A673 (cell line): ENCODE data around the gene CLEC12A. TPM values are rescaled to one million over a fixed set of nuclear protein-coding genes. Genes with fewer than 3 reads are reported as not detected.

Source experiments
- Bru-seq: library from RNA; stranded (reverse); fragments of 400-500 nt; gene quantifications from one replicate; lab custom pipeline; 2021; lab: Mats Ljungman, UMichigan
- BruChase-seq, 2 experiments: library from RNA; stranded (reverse); fragments of 400-500 nt; gene quantifications; one replicate each; lab custom pipeline; 2021; lab: Mats Ljungman, UMichigan
- BruUV-seq: library from RNA; stranded (reverse); fragments of 400-500 nt; replicated peaks from 2 replicates; lab custom pipeline; 2021; lab: Mats Ljungman, UMichigan
- CTCF ChIA-PET: fragments of 300-600 bp; sonication (Branson Sonifier 250); formaldehyde crosslinking; loops from one replicate; lab custom pipeline; 2022; ENCODE audit warnings: antibody characterized with exemption; lab: Charles Lee
- POLR2A ChIA-PET: fragments of 300-600 bp; sonication (Branson Sonifier 250); formaldehyde crosslinking; loops from one replicate; lab custom pipeline; 2022; ENCODE audit warnings: antibody characterized with exemption; ENCODE audit not compliant: low non-redundant PET; lab: Charles Lee
- DNase-seq: peaks from one replicate; pipeline ENCODE4 v3.0.0-alpha.2; 2015; ENCODE audit warnings: low spot score
- H3K27ac ChIP-seq: fragments of 200-600 bp; sonication (generic); 2 replicates; pipeline ENCODE4 v1.5.1; 2016; ENCODE audit warnings: mixed run types, low read depth, mild to moderate bottlenecking, mixed read lengths, antibody characterized with exemption, low read length; ENCODE audit not compliant: poor library complexity, severe bottlenecking
- H3K27me3 ChIP-seq: fragments of 200-600 bp; sonication (generic); replicated peaks from 2 replicates; pipeline ENCODE4 v1.6.1; 2017; ENCODE audit warnings: mixed run types, low read depth, mild to moderate bottlenecking, mixed read lengths, antibody characterized with exemption, low read length; ENCODE audit not compliant: insufficient read depth, poor library complexity
- H3K36me3 ChIP-seq: fragments of 200-600 bp; sonication (generic); 2 replicates; pipeline ENCODE4 v1.6.1; 2016; ENCODE audit warnings: mixed run types, mild to moderate bottlenecking, mixed read lengths, antibody characterized with exemption, low read length; ENCODE audit not compliant: insufficient read depth, poor library complexity, severe bottlenecking
- H3K4me1 ChIP-seq: fragments of 200-600 bp; sonication (generic); 2 replicates; pipeline ENCODE4 v1.6.1; 2017; ENCODE audit warnings: mixed run types, mild to moderate bottlenecking, mixed read lengths, antibody characterized with exemption, low read length; ENCODE audit not compliant: insufficient read depth, poor library complexity, severe bottlenecking
- H3K4me3 ChIP-seq: fragments of 200-600 bp; sonication (generic); 2 replicates; pipeline ENCODE4 v1.5.1; 2016; ENCODE audit warnings: low read depth, mixed run types, mild to moderate bottlenecking, mixed read lengths, low read length; ENCODE audit not compliant: poor library complexity, severe bottlenecking
- H3K9me3 ChIP-seq: fragments of 200-600 bp; sonication (generic); 2 replicates; pipeline ENCODE4 v1.6.1; 2016; ENCODE audit warnings: mixed run types, low read depth, mild to moderate bottlenecking, mixed read lengths, antibody characterized with exemption, low read length; ENCODE audit not compliant: poor library complexity, severe bottlenecking
- EZH2 ChIP-seq: fragments of 200-600 bp; sonication (generic); IDR thresholded peaks from 2 replicates; pipeline ENCODE4 v1.6.1; 2017; ENCODE audit warnings: borderline replicate concordance, low read depth, mild to moderate bottlenecking, mixed read lengths, antibody characterized with exemption, low read length; ENCODE audit not compliant: poor library complexity, severe bottlenecking
- intact Hi-C: fragments of 100-400 bp; cut with micrococcal nuclease; formaldehyde crosslinking; loops from one replicate; pipeline ENCODE4 v1.10.0; 2022; ENCODE audit not compliant: unreplicated experiment
- long read RNA-seq: library from polyadenylated mRNA; stranded (forward); transcript quantifications from one replicate; pipeline ENCODE4 v2.0.0, GENCODE V29; 2022
- total RNA-seq: library from RNA; stranded (reverse); gene quantifications from 2 replicates; pipeline ENCODE4 v1.2.3, GENCODE V29; 2021
- TF ChIP-seq, protein P1 (sequence below): fragments of 300-800, 200-600 bp; sonication (generic); conservative IDR thresholded peaks from 2 replicates; pipeline ENCODE4 v1.5.1; 2017; ENCODE audit warnings: low read depth, mild to moderate bottlenecking, antibody characterized with exemption, low read length, moderate library complexity, mixed read lengths

CLEC12A gene
- not detected in 2 replicates for total RNA-seq
- Bru-seq, nascent RNA: not detected
- not detected for BruChase-seq, experiment 1, labeled RNA remaining after a 2-hour chase
- not detected for BruChase-seq, experiment 2, labeled RNA remaining after a 6-hour chase
- long read RNA-seq, partial matches to known transcripts: 0 of 1 reads
- long read RNA-seq, other reads (novel, unspliced or antisense): 1 of 1 reads

DNA sequence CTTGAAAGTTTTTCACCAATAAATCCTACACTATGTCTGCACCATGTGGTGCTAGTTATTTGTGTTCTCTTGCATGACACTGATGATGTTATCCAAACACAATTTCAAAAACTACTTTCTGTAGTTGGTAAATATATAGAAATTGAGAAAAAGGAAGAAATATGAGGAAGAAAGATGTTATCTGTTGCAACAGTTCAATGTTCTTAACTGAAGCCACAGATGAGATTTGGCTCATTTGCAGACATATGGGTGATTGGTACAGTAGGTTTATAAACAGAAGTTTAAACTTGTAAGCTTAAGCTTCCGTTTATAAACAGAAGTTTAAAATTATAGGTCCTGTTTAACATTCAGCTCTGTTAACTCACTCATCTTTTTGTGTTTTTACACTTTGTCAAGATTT, at the start of gene CLEC12A:
CLEC12A (plus strand) TSS at position 229 of the 400 bp plus-strand sequence. CDS start 188 bp downstream, outside the sequence.
- Histone ChIP-seq H3K36me3 (no peaks in the 10 kb centered on the region), H3K9me3 (no peaks in the 10 kb centered on the region), H3K27me3 (peaks cover 7% of the 10 kb centered on the region), H3K4me3 (no peak within 1 kb of the TSS), H3K27ac (no peak within 1 kb of the TSS), H3K4me1 (no peaks in the 10 kb centered on the region)
- TF ChIP-seq, protein P1, sequence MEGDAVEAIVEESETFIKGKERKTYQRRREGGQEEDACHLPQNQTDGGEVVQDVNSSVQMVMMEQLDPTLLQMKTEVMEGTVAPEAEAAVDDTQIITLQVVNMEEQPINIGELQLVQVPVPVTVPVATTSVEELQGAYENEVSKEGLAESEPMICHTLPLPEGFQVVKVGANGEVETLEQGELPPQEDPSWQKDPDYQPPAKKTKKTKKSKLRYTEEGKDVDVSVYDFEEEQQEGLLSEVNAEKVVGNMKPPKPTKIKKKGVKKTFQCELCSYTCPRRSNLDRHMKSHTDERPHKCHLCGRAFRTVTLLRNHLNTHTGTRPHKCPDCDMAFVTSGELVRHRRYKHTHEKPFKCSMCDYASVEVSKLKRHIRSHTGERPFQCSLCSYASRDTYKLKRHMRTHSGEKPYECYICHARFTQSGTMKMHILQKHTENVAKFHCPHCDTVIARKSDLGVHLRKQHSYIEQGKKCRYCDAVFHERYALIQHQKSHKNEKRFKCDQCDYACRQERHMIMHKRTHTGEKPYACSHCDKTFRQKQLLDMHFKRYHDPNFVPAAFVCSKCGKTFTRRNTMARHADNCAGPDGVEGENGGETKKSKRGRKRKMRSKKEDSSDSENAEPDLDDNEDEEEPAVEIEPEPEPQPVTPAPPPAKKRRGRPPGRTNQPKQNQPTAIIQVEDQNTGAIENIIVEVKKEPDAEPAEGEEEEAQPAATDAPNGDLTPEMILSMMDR: no peak
- no peak for TF ChIP-seq EZH2
- DNase-seq: no peak
- POLR2A ChIA-PET: no interaction called here
- BruUV-seq: no TSS peak
- CTCF ChIA-PET: interaction anchor here (0.6 kb wide), 1 partner anchor 138 kb away, joined by 6 read pairs; no protein-coding TSS in a partner anchor
- intact Hi-C loops: no loop called here

DNA sequence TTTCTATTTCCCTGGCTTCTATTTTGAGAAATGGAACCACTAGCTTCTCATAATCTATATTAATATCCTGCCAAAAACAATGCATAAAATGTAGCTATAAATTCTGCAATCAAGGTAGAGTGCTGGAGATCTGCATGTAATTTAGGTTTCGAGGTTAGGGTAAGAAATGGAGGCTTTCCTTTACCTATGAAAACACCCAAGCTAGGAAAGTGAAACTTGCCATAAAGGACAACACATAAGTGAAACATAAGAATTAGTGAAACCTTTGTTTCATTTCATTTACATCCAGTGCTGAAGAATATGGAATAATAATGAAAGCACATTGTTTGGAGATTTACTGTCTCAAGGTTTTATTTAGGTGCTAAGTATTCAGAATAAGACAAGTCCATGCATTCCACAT, 48.8 kb upstream of the CLEC12A start:
- no peaks in the 10 kb centered on the region for H3K9me3 ChIP-seq
- no peaks in the 10 kb centered on the region for H3K27me3 ChIP-seq
- no peak overlapping the region for H3K27ac ChIP-seq
- TF ChIP-seq, protein P1: no peak
- no peak for TF ChIP-seq EZH2
- H3K36me3 ChIP-seq: no peaks in the 10 kb centered on the region
- DNase-seq: no peak
- CTCF ChIA-PET: no interaction called here
- BruUV-seq: no TSS peak
- no peaks in the 10 kb centered on the region for H3K4me1 ChIP-seq
- POLR2A ChIA-PET: no interaction called here
- intact Hi-C loops: no loop called here
- H3K4me3 ChIP-seq: no peak overlapping the region

DNA sequence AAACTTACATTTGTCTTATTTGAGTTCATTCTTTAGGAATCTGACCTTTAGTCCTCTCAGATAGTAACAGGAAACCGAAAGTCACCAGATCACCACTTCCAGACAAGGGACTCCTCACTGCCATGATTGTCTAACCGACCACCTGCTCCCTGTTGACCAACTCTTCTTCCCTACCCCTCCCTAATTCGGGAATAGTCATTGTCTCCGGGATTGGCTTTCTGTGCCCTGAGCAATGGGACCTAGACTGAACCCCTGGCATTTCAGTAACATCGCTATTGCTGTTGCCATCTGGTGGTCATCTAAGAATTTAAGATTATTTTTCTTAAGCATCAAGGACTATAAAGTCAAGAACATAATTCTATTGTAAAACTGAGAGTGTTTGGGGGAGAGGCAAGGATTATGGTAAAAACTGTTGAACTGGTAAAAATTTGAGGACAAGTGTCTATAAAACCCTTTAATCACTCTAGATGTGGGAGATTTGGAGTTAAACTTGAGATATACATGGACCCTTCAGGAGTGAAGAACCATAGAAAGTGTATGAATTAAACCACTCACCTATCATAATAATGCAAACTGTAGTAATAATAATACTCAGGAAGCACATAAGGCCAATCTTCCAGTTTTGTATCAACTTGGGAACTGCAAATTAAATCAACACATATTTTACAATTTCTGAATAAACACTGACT, 45.4 kb upstream of the CLEC12A start:
- peak; percentile 59 for DNase-seq
- CTCF ChIA-PET: no interaction called here
- intact Hi-C loops: loop anchor here (1.0 kb wide), 2 partner anchors 112 to 178 kb away; no protein-coding TSS in a partner anchor

More for the DNA sequence above, 45.4 kb upstream of the CLEC12A start:
- H3K4me1 ChIP-seq: no peaks in the 10 kb centered on the region
- peaks cover 21% of the 10 kb centered on the region for H3K27me3 ChIP-seq
- no peaks in the 10 kb centered on the region for H3K9me3 ChIP-seq
- H3K4me3 ChIP-seq: no peak overlapping the region
- TF ChIP-seq, protein P1: peak; percentile 63
- TF ChIP-seq EZH2: no peak
- no TSS peak for BruUV-seq
- H3K36me3 ChIP-seq: no peaks in the 10 kb centered on the region
- no peak overlapping the region for H3K27ac ChIP-seq
- POLR2A ChIA-PET: no interaction called here
